Skin of body (tissue), 2 donors: ENCODE results near the gene RIPOR3. TPM values are rescaled to one million over a fixed set of nuclear protein-coding genes. Genes with fewer than 3 reads are reported as not detected.

Source experiments
- DNase-seq: peaks from one replicate; lab custom pipeline; 2025; lab: John Stamatoyannopoulos, UW
- total RNA-seq: library from RNA; depleted of rRNA; stranded (reverse); fragments of >200 nt; gene quantifications from one replicate; pipeline ENCODE4 v1.2.3, GENCODE V29; 2014

The RIPOR3 gene
- total RNA-seq, 1 donor from 2014 or later = 16.1 TPM

- no peak for DNase-seq
Observed at GRCh38 chr20:50591233-50591852, 100.0 kb downstream of the RIPOR3 start.

GRCh38 chr20:50590348-50590664 lies 101.0 kb downstream of the RIPOR3 start:
- no peak for DNase-seq

GRCh38 chr20:50589548-50590347 lies 101.6 kb downstream of the RIPOR3 start:
- DNase-seq = no peak

- no peak for DNase-seq
Observed at GRCh38 chr20:50588034-50588736, 103.2 kb downstream of the RIPOR3 start.

GRCh38 chr20:50587291-50587961 lies 103.9 kb downstream of the RIPOR3 start:
- DNase-seq = no peak

GRCh38 chr20:50586531-50587232 lies 104.7 kb downstream of the RIPOR3 start:
- DNase-seq = no peak

DNA sequence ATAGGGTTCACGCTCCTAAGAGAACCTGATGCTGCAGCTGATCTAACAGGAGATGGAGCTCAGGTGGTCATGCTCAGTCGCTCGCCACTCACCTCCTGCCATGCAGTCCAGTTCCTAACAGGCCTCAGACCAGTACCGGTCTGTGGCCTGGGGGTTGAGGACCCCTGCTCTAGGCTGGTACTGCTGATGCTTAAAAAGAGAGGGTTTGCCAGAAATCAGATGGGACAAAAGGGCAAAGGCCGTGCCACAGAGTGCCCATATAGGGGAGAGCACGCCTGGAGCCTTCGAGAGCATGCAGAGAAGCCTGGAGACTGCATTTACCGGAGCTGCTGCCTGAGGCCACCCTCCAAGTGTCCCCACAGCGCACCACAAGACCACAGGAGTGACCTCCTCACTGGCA lies 105.7 kb downstream of the RIPOR3 start:
- no peak for DNase-seq

GRCh38 chr20:50585214-50585613 lies 106.1 kb downstream of the RIPOR3 start:
- no peak for DNase-seq

DNA sequence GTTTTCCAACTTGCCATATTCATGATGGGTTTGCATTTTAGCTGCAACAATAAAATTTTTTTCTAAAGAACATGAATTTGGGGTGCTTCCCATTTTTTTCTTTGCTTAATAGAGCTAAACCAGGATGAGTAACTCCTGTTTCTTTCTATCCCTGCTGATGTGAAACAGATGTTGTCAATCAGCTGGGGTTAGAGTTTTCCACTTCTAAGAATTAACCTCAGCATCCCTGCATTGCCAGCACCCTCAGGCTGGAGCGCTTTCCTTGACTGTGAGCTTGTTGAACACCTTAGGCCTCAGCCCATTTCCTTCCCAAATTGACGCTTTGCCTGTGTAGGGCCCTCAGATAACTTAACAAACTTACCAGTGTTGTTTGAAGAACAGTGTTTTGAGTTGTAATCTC lies 106.7 kb downstream of the RIPOR3 start:
- no peak for DNase-seq

- no peak for DNase-seq
Observed at GRCh38 chr20:50583442-50584150, 107.7 kb downstream of the RIPOR3 start.

DNA sequence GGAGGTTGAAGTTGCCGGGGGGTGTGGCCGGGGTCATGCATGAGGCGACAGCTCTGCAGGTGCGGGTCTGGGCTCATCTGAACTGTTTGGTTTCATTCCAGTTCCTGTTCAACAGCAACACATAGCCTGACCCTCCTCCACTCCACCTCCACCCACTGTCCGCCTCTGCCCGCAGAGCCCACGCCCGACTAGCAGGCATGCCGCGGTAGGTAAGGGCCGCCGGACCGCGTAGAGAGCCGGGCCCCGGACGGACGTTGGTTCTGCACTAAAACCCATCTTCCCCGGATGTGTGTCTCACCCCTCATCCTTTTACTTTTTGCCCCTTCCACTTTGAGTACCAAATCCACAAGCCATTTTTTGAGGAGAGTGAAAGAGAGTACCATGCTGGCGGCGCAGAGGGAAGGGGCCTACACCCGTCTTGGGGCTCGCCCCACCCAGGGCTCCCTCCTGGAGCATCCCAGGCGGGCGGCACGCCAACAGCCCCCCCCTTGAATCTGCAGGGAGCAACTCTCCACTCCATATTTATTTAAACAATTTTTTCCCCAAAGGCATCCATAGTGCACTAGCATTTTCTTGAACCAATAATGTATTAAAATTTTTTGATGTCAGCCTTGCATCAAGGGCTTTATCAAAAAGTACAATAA lies 108.6 kb downstream of the RIPOR3 start:
- no peak for DNase-seq

DNA sequence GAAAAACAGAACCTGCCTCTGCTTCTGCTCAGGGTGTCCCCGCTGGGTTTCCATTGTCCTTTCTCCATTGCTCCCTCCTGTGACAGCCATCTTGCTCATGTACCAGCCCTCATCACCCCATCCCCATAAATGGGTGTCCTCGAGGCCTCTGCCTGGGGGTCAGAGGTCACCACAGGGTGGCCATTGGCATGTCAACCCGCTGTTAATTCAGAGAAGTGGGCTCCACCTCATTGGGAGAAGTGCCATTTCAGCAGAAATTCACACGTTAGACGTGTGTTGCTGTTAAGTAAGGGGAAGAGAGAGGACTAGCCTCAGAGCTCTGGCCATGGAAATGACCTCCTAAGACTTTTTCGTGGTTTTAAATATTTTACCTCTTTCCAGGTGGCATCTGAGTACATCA lies 109.2 kb downstream of the RIPOR3 start:
- DNase-seq = no peak

GRCh38 chr20:50580842-50581544 lies 110.3 kb downstream of the RIPOR3 start:
- DNase-seq = no peak

- no peak for DNase-seq
Observed at GRCh38 chr20:50580016-50580747, 111.2 kb downstream of the RIPOR3 start.

GRCh38 chr20:50579511-50579910 lies 111.8 kb downstream of the RIPOR3 start:
- DNase-seq = no peak

GRCh38 chr20:50578778-50579165 lies 112.6 kb downstream of the RIPOR3 start:
- no peak for DNase-seq

- DNase-seq = no peak
Observed at GRCh38 chr20:50578061-50578777, 113.1 kb downstream of the RIPOR3 start.
